SU-DHL-6 (cell line): ENCODE results near the gene SHISAL1.

ENCODE experiments used
- EZH2phosphoT487 ChIP-seq: fragments of 200-600 bp; sonication (generic), shearing (Covaris generic); conservative IDR thresholded peaks from 2 replicates; pipeline ENCODE4 v1.6.1; 2018; ENCODE audit warnings: mild to moderate bottlenecking, antibody characterized with exemption, low read length, moderate library complexity, mixed read lengths
- TF ChIP-seq, protein P1 (sequence below): fragments of 200-600 bp; sonication (generic); IDR thresholded peaks from one replicate; pipeline ENCODE4 v1.5.1; 2017; ENCODE audit warnings: antibody characterized with exemption, mild to moderate bottlenecking, low read length, moderate library complexity; ENCODE audit not compliant: insufficient read depth, poor library complexity, severe bottlenecking

DNA sequence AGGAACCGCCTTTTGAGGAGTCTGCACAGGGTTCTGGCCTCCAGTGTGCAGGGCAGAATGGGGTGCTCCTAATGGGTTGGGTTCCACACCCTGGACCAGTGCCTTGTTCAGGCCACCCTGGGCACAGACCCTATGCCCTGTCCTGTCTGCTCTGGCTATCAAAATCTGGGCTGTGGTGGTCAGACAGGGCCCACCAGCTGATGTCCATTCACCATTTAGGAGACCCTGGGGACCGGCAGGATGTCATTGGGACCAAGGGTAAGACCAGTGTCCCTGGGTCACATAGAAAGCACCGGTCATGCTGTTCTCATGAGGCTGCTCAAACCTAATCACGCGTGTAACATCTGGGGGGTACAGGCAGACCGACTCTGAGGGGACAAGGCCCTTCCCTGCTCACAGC, 94.7 kb downstream of the SHISAL1 start:
- TF ChIP-seq, protein P1, sequence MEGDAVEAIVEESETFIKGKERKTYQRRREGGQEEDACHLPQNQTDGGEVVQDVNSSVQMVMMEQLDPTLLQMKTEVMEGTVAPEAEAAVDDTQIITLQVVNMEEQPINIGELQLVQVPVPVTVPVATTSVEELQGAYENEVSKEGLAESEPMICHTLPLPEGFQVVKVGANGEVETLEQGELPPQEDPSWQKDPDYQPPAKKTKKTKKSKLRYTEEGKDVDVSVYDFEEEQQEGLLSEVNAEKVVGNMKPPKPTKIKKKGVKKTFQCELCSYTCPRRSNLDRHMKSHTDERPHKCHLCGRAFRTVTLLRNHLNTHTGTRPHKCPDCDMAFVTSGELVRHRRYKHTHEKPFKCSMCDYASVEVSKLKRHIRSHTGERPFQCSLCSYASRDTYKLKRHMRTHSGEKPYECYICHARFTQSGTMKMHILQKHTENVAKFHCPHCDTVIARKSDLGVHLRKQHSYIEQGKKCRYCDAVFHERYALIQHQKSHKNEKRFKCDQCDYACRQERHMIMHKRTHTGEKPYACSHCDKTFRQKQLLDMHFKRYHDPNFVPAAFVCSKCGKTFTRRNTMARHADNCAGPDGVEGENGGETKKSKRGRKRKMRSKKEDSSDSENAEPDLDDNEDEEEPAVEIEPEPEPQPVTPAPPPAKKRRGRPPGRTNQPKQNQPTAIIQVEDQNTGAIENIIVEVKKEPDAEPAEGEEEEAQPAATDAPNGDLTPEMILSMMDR = no peak
- TF ChIP-seq EZH2phosphoT487 = no peak
